Lower lobe of right lung (tissue), 2 donors: ENCODE data around the gene ATP6V1G1. TPM values are rescaled to one million over a fixed set of nuclear protein-coding genes. Genes with fewer than 3 reads are reported as not detected.
A peak's percentile ranks its signal among the peaks of the same experiment; 100 is the strongest.

Experiments used
- ATAC-seq, 2 donors: fragments of 200-7000 bp; cut with Tn5 transposase; one replicate each; pipeline ENCODE4 v1.9.1; 2020 to 2022; ENCODE audit warnings: mild to moderate bottlenecking in 2 of 2, moderate library complexity in 2 of 2
- DNase-seq: peaks from one replicate; pipeline ENCODE4 v3.0.0-alpha.2; 2020
- H3K27ac ChIP-seq: fragments of 200-600 bp; one replicate; pipeline ENCODE4 v1.8.0; 2022
- H3K27me3 ChIP-seq: fragments of 200-600 bp; one replicate; pipeline ENCODE4 v1.8.0; 2022; ENCODE audit warnings: low read depth
- H3K36me3 ChIP-seq: fragments of 200-600 bp; one replicate; pipeline ENCODE4 v1.8.0; 2022; ENCODE audit warnings: mild to moderate bottlenecking
- H3K4me1 ChIP-seq: fragments of 200-600 bp; one replicate; pipeline ENCODE4 v1.8.0; 2022
- H3K4me3 ChIP-seq: fragments of 200-600 bp; one replicate; pipeline ENCODE4 v1.8.0; 2022; ENCODE audit warnings: mild to moderate bottlenecking
- H3K9me3 ChIP-seq: fragments of 200-600 bp; one replicate; pipeline ENCODE4 v1.8.0; 2022
- intact Hi-C: fragments of 100-400 bp; cut with DNase I; formaldehyde crosslinking; loops from one replicate; pipeline ENCODE4 v1.11.0; 2022
- long read RNA-seq: library from polyadenylated mRNA; unstranded; transcript quantifications from one replicate; pipeline ENCODE4 v2.0.0, GENCODE V29; 2021
- total RNA-seq: library from RNA; stranded (reverse); fragmentation: NEBNext Ultra II Directional; extraction: Animal tissue kit (Norgen Biotek cat#: 25700); gene quantifications from one replicate; pipeline ENCODE4 v1.2.1, GENCODE V29; 2021
- TF ChIP-seq, protein P1 (sequence below): fragments of 200-600 bp; IDR thresholded peaks from one replicate; pipeline ENCODE4 v1.8.0; 2022; ENCODE audit warnings: antibody characterized with exemption, mild to moderate bottlenecking
- donor health status: DM: no; HTN: yes; CAD: no; lungs with severe emphysema.

The ATP6V1G1 gene, protein sequence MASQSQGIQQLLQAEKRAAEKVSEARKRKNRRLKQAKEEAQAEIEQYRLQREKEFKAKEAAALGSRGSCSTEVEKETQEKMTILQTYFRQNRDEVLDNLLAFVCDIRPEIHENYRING
- 104 TPM for total RNA-seq
- long read RNA-seq, transcript ATP6V1G1-201 (3 exons, 1,080 nt): major isoform, 195 of 202 reads
- long read RNA-seq, partial matches to known transcripts: 4 of 202 reads
- long read RNA-seq, other reads (novel, unspliced or antisense): 3 of 202 reads

DNA sequence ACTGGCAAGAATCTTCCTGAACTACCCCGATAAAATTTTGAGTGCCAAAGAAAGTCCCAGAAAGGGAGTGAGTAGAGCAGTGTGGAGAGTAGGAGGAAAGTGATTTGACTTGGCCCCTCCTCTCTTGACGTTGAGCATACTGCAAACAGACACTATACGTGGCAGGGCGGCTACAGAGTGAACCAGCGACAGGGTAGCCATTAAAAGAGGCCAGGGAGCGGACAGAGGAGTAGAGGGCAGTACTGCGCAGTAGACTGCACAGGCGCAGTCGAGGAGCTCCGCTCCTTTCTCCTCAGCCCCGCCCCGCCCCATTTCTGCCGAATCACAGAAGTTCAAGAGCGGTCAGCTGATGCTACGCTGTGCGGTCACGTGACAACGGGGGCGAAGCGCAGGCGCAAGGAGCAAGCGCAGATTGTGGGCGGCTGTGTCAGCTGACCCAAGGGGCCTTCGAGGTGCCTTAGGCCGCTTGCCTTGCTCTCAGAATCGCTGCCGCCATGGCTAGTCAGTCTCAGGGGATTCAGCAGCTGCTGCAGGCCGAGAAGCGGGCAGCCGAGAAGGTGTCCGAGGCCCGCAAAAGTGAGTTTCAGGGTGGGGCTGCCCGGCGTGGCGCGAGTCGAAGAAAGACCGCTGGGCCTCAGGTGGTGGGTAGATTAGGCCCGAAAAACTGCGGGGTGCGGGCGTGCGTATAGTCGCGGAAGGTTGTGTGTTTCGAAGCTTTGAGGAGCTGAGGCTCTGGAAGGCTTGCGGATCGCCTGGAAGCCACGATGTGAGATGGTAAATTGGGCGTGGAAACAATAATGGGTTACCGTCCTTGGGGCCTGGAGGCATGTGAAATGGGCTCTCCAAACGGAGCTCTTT is at the start of gene ATP6V1G1:
ATP6V1G1 (plus strand) TSS at position 425 of the 858 bp plus-strand sequence; CDS start at position 495, 70 bp downstream.
- peaks cover 41% of the 10 kb centered on the region for H3K4me1 ChIP-seq
- ATAC-seq (peak; percentile 99), DNase-seq (peak; percentile 100)
- intact Hi-C loops: no loop called here
- TF ChIP-seq, protein P1, sequence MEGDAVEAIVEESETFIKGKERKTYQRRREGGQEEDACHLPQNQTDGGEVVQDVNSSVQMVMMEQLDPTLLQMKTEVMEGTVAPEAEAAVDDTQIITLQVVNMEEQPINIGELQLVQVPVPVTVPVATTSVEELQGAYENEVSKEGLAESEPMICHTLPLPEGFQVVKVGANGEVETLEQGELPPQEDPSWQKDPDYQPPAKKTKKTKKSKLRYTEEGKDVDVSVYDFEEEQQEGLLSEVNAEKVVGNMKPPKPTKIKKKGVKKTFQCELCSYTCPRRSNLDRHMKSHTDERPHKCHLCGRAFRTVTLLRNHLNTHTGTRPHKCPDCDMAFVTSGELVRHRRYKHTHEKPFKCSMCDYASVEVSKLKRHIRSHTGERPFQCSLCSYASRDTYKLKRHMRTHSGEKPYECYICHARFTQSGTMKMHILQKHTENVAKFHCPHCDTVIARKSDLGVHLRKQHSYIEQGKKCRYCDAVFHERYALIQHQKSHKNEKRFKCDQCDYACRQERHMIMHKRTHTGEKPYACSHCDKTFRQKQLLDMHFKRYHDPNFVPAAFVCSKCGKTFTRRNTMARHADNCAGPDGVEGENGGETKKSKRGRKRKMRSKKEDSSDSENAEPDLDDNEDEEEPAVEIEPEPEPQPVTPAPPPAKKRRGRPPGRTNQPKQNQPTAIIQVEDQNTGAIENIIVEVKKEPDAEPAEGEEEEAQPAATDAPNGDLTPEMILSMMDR: peak; percentile 18
- peak within 1 kb of the TSS; percentile 96 for H3K27ac ChIP-seq
- H3K36me3 ChIP-seq: peaks cover 7% of the 10 kb centered on the region
- H3K4me3 ChIP-seq: peak within 1 kb of the TSS; percentile 97
- no peaks in the 10 kb centered on the region for H3K9me3 ChIP-seq
- no peaks in the 10 kb centered on the region for H3K27me3 ChIP-seq

DNA sequence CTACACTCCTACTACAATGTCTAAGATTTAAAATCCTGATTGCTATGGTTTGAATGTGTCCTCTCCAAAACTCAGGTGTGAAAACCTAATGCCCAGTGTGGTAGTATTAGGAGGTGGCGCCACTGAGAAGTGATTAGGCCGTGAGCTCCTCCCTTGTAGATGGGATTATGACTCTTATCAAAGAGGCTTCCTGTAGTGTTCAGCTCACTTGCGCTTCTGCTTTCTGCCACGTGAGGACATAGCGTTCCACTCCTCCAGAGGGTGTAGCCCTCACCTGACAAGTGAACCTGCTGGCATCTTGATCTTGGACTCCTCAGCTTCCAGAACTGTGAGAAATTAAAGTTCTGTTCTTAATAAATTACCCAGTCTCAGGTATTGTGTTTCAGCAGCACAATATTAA is 49.3 kb upstream of the ATP6V1G1 start:
- TF ChIP-seq, protein P1: peak; percentile 24
- H3K4me1 ChIP-seq: no peaks in the 10 kb centered on the region
- no peaks in the 10 kb centered on the region for H3K9me3 ChIP-seq
- H3K27ac ChIP-seq: no peak overlapping the region
- no peak overlapping the region for H3K4me3 ChIP-seq
- DNase-seq: no peak
- H3K27me3 ChIP-seq: no peaks in the 10 kb centered on the region
- intact Hi-C loops: no loop called here
- H3K36me3 ChIP-seq: no peaks in the 10 kb centered on the region
- ATAC-seq: peak; percentile 37 to 72

DNA sequence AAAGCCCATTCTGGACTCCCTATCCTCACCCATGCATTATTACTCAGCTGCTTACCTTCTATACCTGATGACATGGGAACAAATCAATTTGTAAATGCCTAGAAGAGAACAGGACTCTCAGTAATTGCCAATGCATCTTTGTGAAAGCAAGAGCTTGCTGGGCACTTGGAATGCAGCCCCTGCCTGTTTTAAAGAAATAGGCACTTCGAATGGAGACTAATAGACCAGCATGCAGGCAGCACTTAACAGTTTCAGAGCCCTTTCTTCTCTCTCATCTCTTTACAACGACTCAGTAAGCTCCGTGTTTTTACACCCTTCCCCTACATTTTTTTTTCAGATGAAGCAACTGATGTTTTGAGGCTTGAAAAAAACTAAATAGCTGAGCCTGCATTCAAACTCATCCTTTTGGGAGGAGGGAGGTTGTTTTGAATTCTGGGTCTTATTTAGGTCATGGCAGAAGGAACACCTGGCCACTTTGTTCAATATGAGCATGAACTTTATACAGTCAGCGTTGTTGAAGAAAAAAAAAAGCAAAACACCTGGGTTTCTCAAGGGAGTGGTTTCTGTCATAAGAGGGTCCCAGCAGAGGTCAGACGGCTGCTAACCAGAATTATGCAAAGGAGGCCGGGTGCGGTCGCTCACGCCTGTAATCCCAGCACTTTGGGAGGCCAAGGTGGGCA is 47.7 kb upstream of the ATP6V1G1 start:
- intact Hi-C loops: no loop called here
- TF ChIP-seq, protein P1: no peak

DNA sequence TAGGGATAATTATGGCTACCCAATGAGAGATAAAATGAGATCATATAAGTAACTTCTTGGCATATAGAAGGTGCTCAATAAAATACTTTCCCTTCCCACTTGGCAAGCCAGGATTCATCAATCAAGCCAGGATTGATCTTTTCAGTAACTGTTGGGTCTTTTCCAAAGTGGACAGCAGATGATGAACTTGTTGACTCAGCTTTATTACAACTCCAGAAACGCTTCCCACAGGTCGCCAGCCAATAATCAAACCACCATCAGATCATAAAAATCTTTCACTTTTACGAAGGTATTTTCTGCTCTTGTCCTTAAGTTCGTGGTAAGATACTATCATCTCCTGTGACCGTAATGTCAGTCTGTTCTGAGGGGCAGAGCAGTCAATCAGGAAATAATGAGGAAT is 42.5 kb upstream of the ATP6V1G1 start:
- H3K36me3 ChIP-seq: no peaks in the 10 kb centered on the region
- H3K27me3 ChIP-seq: no peaks in the 10 kb centered on the region
- no peaks in the 10 kb centered on the region for H3K4me1 ChIP-seq
- ATAC-seq (no peak), DNase-seq (no peak)
- no peak overlapping the region for H3K27ac ChIP-seq
- no peaks in the 10 kb centered on the region for H3K9me3 ChIP-seq
- TF ChIP-seq, protein P1: no peak
- no peak overlapping the region for H3K4me3 ChIP-seq
- intact Hi-C loops: no loop called here

More for the DNA sequence above, 47.7 kb upstream of the ATP6V1G1 start:
- DNase-seq: no peak
- Histone ChIP-seq H3K36me3 (no peaks in the 10 kb centered on the region), H3K4me1 (no peaks in the 10 kb centered on the region), H3K9me3 (no peaks in the 10 kb centered on the region), H3K27me3 (no peaks in the 10 kb centered on the region), H3K27ac (no peak overlapping the region), H3K4me3 (no peak overlapping the region)
- ATAC-seq: no peak

DNA sequence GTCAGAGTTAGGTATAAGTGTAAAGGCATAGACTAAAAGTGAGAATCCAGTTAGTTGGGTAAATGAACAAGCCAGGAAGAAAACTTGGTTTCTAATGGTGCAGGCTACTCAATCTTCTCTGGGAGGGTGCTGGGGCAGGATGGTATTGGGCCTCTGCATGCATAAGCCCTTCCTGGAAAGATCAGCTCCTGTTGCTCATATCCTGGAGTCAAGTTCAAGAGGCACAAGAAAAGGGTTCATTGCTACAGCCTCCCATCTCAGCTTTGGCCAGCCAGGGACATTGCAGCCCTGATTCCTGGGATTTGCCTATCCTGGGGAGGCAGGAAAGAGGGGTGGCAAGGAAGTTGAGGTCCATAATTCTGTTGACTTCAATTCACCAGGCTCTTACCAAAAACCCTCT is 40.7 kb upstream of the ATP6V1G1 start:
- H3K9me3 ChIP-seq: no peaks in the 10 kb centered on the region
- H3K4me1 ChIP-seq: no peaks in the 10 kb centered on the region
- no peaks in the 10 kb centered on the region for H3K36me3 ChIP-seq
- no peak overlapping the region for H3K27ac ChIP-seq
- TF ChIP-seq, protein P1: no peak
- H3K27me3 ChIP-seq: no peaks in the 10 kb centered on the region
- intact Hi-C loops: no loop called here
- ATAC-seq (no peak), DNase-seq (no peak)
- no peak overlapping the region for H3K4me3 ChIP-seq
